IMR-90 (cell line): ENCODE measurements around the gene GALNT4. TPM values are rescaled to one million over a fixed set of nuclear protein-coding genes. Genes with fewer than 3 reads are reported as not detected.

ENCODE experiments used
- ATAC-seq: fragments of 200-7000 bp; cut with Tn5 transposase; 2 replicates; pipeline ENCODE4 v1.9.1; 2020; ENCODE audit warnings: low read depth, mild to moderate bottlenecking, moderate library complexity
- BruUV-seq: library from RNA; stranded (reverse); fragments of 400-500 nt; replicated peaks from 2 replicates; lab custom pipeline; 2021; lab: Mats Ljungman, UMichigan
- CTCF ChIA-PET: fragments of 300-600 bp; formaldehyde crosslinking; extraction: SDS; loops from one replicate; lab custom pipeline; 2021; ENCODE audit warnings: antibody characterized with exemption; lab: Yijun Ruan, JAX
- POLR2A ChIA-PET: fragments of 300-600 bp; sonication (Branson Sonifier 250); formaldehyde crosslinking; loops from one replicate; lab custom pipeline; 2022; ENCODE audit warnings: antibody characterized with exemption; ENCODE audit not compliant: unreplicated experiment; lab: Charles Lee
- DNase-seq: peaks from one replicate; pipeline ENCODE4 v3.0.0; 2013
- H2AFZ ChIP-seq: replicated peaks from 2 replicates; pipeline ENCODE3; 2013; ENCODE audit warnings: low read length, mild to moderate bottlenecking; ENCODE audit not compliant: poor library complexity
- H2AK5ac ChIP-seq: 2 replicates; pipeline ENCODE4 v1.6.1; 2013; ENCODE audit warnings: low read depth, low read length, inconsistent platforms
- H2AK9ac ChIP-seq: replicated peaks from 2 replicates; pipeline ENCODE3; 2013; ENCODE audit warnings: mild to moderate bottlenecking, low read depth, low read length, moderate library complexity; ENCODE audit not compliant: poor library complexity
- H2BK120ac ChIP-seq: 2 replicates; pipeline ENCODE4 v1.6.1; 2013; ENCODE audit warnings: low read depth, low read length, inconsistent platforms
- H2BK15ac ChIP-seq: 3 replicates; pipeline ENCODE4 v1.6.1; 2013; ENCODE audit warnings: low read depth, low read length, inconsistent platforms
- H2BK20ac ChIP-seq: 2 replicates; pipeline ENCODE4 v1.6.1; 2013; ENCODE audit warnings: low read depth, mild to moderate bottlenecking, inconsistent platforms, low read length, moderate library complexity
- H2BK5ac ChIP-seq: 2 replicates; pipeline ENCODE4 v1.6.1; 2013; ENCODE audit warnings: mild to moderate bottlenecking, low read depth, low read length, inconsistent platforms; ENCODE audit not compliant: poor library complexity, severe bottlenecking
- H3K14ac ChIP-seq: replicated peaks from 2 replicates; pipeline ENCODE4 v1.6.1; 2013; ENCODE audit warnings: low read depth, low read length, inconsistent platforms
- H3K18ac ChIP-seq: 2 replicates; pipeline ENCODE4 v1.6.1; 2013; ENCODE audit warnings: low read depth, low read length, control low read depth
- H3K23ac ChIP-seq: 2 replicates; pipeline ENCODE4 v1.6.1; 2013; ENCODE audit warnings: low read depth, low read length, inconsistent platforms
- H3K27ac ChIP-seq: 2 replicates; pipeline ENCODE4 v1.5.1; 2013; ENCODE audit warnings: mild to moderate bottlenecking, control low read depth, low read length; ENCODE audit not compliant: insufficient read depth
- H3K27me3 ChIP-seq: 2 replicates; pipeline ENCODE4 v1.6.1; 2013; ENCODE audit warnings: low read length; ENCODE audit not compliant: control insufficient read depth, insufficient read depth
- H3K36me3 ChIP-seq: 2 replicates; pipeline ENCODE4 v1.6.1; 2013; ENCODE audit warnings: low read length, mixed read lengths; ENCODE audit not compliant: control insufficient read depth, insufficient read depth
- H3K4ac ChIP-seq: 2 replicates; pipeline ENCODE4 v1.6.1; 2013; ENCODE audit warnings: low read depth, low read length, inconsistent platforms
- H3K4me1 ChIP-seq: 2 replicates; pipeline ENCODE4 v1.6.1; 2013; ENCODE audit warnings: low read length, mixed read lengths; ENCODE audit not compliant: control insufficient read depth, insufficient read depth
- H3K4me2 ChIP-seq: 2 replicates; pipeline ENCODE4 v1.6.1; 2013; ENCODE audit warnings: low read depth, mild to moderate bottlenecking, control low read depth, low read length, moderate library complexity
- H3K4me3 ChIP-seq: 2 replicates; pipeline ENCODE4 v1.5.1; 2013; ENCODE audit warnings: low read depth, mild to moderate bottlenecking, control low read depth, low read length, moderate library complexity; ENCODE audit not compliant: insufficient read depth
- H3K56ac ChIP-seq: 2 replicates; pipeline ENCODE4 v1.6.1; 2013; ENCODE audit warnings: low read length, inconsistent platforms; ENCODE audit not compliant: insufficient read depth; ENCODE audit errors: extremely low read depth
- H3K79me1 ChIP-seq, 2 experiments: 2 replicates each; pipeline ENCODE4 v1.6.1; 2013; ENCODE audit warnings: low read length in 2 of 2, inconsistent platforms in 1 of 2, low read depth in 1 of 2
- H3K9ac ChIP-seq: 2 replicates; pipeline ENCODE4 v1.6.1; 2013; ENCODE audit warnings: low read depth, low read length, control low read depth
- H3K9me1 ChIP-seq: 2 replicates; pipeline ENCODE4 v1.6.1; 2013; ENCODE audit warnings: low read length, inconsistent platforms; ENCODE audit not compliant: insufficient read depth
- H3K9me3 ChIP-seq: 2 replicates; pipeline ENCODE4 v1.6.1; 2013; ENCODE audit warnings: low read length; ENCODE audit not compliant: control insufficient read depth, insufficient read depth
- H4K20me1 ChIP-seq: 2 replicates; pipeline ENCODE4 v1.6.1; 2013; ENCODE audit warnings: low read length, inconsistent platforms; ENCODE audit not compliant: insufficient read depth
- H4K5ac ChIP-seq: 2 replicates; pipeline ENCODE4 v1.6.1; 2013; ENCODE audit warnings: mild to moderate bottlenecking, low read depth, low read length, control low read depth
- H4K8ac ChIP-seq, 2 experiments: 2 replicates each; pipeline ENCODE4 v1.6.1; 2013; ENCODE audit warnings: low read depth in 2 of 2, low read length in 2 of 2, control low read depth in 1 of 2, inconsistent platforms in 1 of 2
- H4K91ac ChIP-seq: 2 replicates; pipeline ENCODE4 v1.6.1; 2013; ENCODE audit warnings: low read depth, low read length, inconsistent platforms; ENCODE audit not compliant: insufficient read depth
- CHD1 ChIP-seq: IDR thresholded peaks from 2 replicates; pipeline ENCODE4 v1.6.1; 2012; ENCODE audit warnings: low read depth, low read length, improper control_type of control experiment
- FOS ChIP-seq: fragments of 150-350 bp; IDR thresholded peaks from 2 replicates; pipeline ENCODE4 v1.6.1; 2016; ENCODE audit warnings: low read depth, low read length
- MAFK ChIP-seq: IDR thresholded peaks from 2 replicates; pipeline ENCODE4 v1.6.1; 2012; ENCODE audit warnings: low read depth, low read length, improper control_type of control experiment
- MAZ ChIP-seq: IDR thresholded peaks from 2 replicates; pipeline ENCODE4 v1.6.1; 2012; ENCODE audit warnings: low read depth, mild to moderate bottlenecking, low read length, improper control_type of control experiment, moderate library complexity, borderline replicate concordance
- NFE2L2 ChIP-seq: fragments of 150-350 bp; IDR thresholded peaks from 2 replicates; pipeline ENCODE4 v1.6.1; 2016; ENCODE audit warnings: low read depth, mild to moderate bottlenecking, low read length
- RAD21 ChIP-seq: IDR thresholded peaks from 2 replicates; pipeline ENCODE4 v1.6.1; 2012; ENCODE audit warnings: low read length, improper control_type of control experiment
- USF2 ChIP-seq: fragments of 150-350 bp; IDR thresholded peaks from 2 replicates; pipeline ENCODE4 v1.6.1; 2017; ENCODE audit warnings: mild to moderate bottlenecking, antibody characterized with exemption, low read length, low read depth
- WGBS, 2 experiments: methylation state at CpG; one replicate each; pipeline versions ENCODE4 v1.1.5 to v1.1.7; 2013; ENCODE audit warnings: missing lambda C conversion rate in 2 of 2; ENCODE audit not compliant: insufficient read length in 1 of 2; ENCODE audit errors: extremely low coverage in 2 of 2; 5-methylcytosine and 5-hydroxymethylcytosine counted together
- dilution Hi-C: fragments of 300-500 bp; cut with HindIII; formaldehyde crosslinking; loops from one replicate; pipeline ENCODE4 v1.14.3; 2018; ENCODE audit warnings: low sequenced_read_pairs; ENCODE audit not compliant: unreplicated experiment
- in situ Hi-C: fragments of 300-500 bp; cut with MboI; formaldehyde crosslinking; loops from 3 replicates; pipeline ENCODE4 v1.14.3; 2019; ENCODE audit warnings: low sequenced_read_pairs, inconsistent platforms, mixed read lengths
- intact Hi-C: fragments of 100-400 bp; cut with micrococcal nuclease; formaldehyde crosslinking; loops from 2 replicates; pipeline ENCODE4 v1.10.0; 2022
- polyA plus RNA-seq, 3 experiments: library from polyadenylated mRNA; depleted of rRNA; stranded (reverse); fragments of >200 nt; gene quantifications; 2 replicates each; pipeline ENCODE4 v1.2.3, GENCODE V29; 2012; ENCODE audit warnings: low replicate concordance in 1 of 3
- total RNA-seq: library from RNA; depleted of rRNA; stranded (reverse); fragments of >200 nt; gene quantifications from 2 replicates; pipeline ENCODE4 v1.2.3, GENCODE V29; 2012
- TF ChIP-seq, protein P1 (sequence below): conservative IDR thresholded peaks from 2 replicates; pipeline ENCODE4 v1.5.1; 2012; ENCODE audit warnings: mild to moderate bottlenecking, low read depth, low read length, improper control_type of control experiment
- TF ChIP-seq, protein P2 (sequence below): fragments of 150-350 bp; IDR thresholded peaks from 2 replicates; pipeline ENCODE4 v1.6.1; 2016; ENCODE audit warnings: low read depth, mild to moderate bottlenecking, low read length, moderate library complexity, borderline replicate concordance

Gene GALNT4
- total and polyA plus RNA-seq, 2 of the 4 experiments (the other 2 are of a cell fraction) = 2.6 to 9.0 TPM

DNA sequence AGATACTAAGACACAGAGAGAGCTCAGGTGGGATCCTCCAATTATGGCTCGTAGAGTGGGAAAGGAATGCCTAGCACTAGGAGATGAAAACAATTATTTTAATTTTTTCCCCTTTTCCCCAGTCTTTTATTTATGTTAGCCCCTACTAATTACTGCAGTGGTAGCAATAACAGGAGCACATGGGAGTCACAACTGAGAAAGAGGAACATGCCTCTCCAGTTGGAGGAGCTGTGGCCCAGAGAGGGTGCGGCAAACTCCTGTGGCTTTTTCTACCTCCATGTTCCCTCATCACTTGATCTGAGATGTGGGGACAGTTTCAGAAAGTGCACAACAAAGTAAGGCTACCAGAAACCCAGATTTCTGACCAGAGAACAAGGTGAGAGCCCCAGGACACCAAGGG lies 27.2 kb upstream of the GALNT4 start:
- no peak overlapping the region for H2AFZ ChIP-seq
- ChIA-PET CTCF (no interaction called here), POLR2A (no interaction called here)
- H3K9me1 ChIP-seq = no peaks in the 10 kb centered on the region
- dilution Hi-C loops (no loop called here), in situ Hi-C loops (no loop called here), intact Hi-C loops (no loop called here)
- no peak for DNase-seq
- no peak overlapping the region for H3K56ac ChIP-seq
- no peak overlapping the region for H2BK20ac ChIP-seq
- H3K9me3 ChIP-seq = no peaks in the 10 kb centered on the region
- H3K14ac ChIP-seq = no peak overlapping the region
- no peak for TF ChIP-seq MAZ
- TF ChIP-seq, protein P1, sequence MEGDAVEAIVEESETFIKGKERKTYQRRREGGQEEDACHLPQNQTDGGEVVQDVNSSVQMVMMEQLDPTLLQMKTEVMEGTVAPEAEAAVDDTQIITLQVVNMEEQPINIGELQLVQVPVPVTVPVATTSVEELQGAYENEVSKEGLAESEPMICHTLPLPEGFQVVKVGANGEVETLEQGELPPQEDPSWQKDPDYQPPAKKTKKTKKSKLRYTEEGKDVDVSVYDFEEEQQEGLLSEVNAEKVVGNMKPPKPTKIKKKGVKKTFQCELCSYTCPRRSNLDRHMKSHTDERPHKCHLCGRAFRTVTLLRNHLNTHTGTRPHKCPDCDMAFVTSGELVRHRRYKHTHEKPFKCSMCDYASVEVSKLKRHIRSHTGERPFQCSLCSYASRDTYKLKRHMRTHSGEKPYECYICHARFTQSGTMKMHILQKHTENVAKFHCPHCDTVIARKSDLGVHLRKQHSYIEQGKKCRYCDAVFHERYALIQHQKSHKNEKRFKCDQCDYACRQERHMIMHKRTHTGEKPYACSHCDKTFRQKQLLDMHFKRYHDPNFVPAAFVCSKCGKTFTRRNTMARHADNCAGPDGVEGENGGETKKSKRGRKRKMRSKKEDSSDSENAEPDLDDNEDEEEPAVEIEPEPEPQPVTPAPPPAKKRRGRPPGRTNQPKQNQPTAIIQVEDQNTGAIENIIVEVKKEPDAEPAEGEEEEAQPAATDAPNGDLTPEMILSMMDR = no peak
- TF ChIP-seq FOS = no peak
- TF ChIP-seq, protein P2, sequence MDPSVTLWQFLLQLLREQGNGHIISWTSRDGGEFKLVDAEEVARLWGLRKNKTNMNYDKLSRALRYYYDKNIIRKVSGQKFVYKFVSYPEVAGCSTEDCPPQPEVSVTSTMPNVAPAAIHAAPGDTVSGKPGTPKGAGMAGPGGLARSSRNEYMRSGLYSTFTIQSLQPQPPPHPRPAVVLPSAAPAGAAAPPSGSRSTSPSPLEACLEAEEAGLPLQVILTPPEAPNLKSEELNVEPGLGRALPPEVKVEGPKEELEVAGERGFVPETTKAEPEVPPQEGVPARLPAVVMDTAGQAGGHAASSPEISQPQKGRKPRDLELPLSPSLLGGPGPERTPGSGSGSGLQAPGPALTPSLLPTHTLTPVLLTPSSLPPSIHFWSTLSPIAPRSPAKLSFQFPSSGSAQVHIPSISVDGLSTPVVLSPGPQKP = no peak
- TF ChIP-seq NFE2L2 = no peak
- TF ChIP-seq MAFK = no peak
- TF ChIP-seq CHD1 = no peak
- no peak for TF ChIP-seq RAD21
- no peak for TF ChIP-seq USF2
- no peak overlapping the region for H3K9ac ChIP-seq
- no TSS peak for BruUV-seq
- no peak overlapping the region for H3K23ac ChIP-seq
- H2BK5ac ChIP-seq = no peak overlapping the region
- no peak overlapping the region for H4K5ac ChIP-seq
- H4K91ac ChIP-seq = no peak overlapping the region
- H3K4me3 ChIP-seq = no peak overlapping the region
- no peak overlapping the region for H3K27ac ChIP-seq
- no peak overlapping the region for H2AK9ac ChIP-seq
- no CpG with 5 or more reads among the region's 2 CpGs for WGBS, 2 experiments
- no peak for ATAC-seq
- H3K4me2 ChIP-seq = no peak overlapping the region
- no peak overlapping the region for H3K18ac ChIP-seq
- H4K8ac ChIP-seq = no peak overlapping the region
- no peak overlapping the region for H3K4ac ChIP-seq
- no peak overlapping the region for H2BK15ac ChIP-seq
- no peaks in the 10 kb centered on the region for H3K36me3 ChIP-seq
- H3K79me1 ChIP-seq = no peaks in the 10 kb centered on the region
- H2AK5ac ChIP-seq = no peak overlapping the region
- H2BK120ac ChIP-seq = no peak overlapping the region
- H4K20me1 ChIP-seq = no peaks in the 10 kb centered on the region
- no peaks in the 10 kb centered on the region for H3K4me1 ChIP-seq
- no peaks in the 10 kb centered on the region for H3K27me3 ChIP-seq
